WTC11 (cell line): ENCODE measurements around the gene TRAF3IP3. TPM values are rescaled to one million over a fixed set of nuclear protein-coding genes. Genes with fewer than 3 reads are reported as not detected.

Experiments
- ATAC-seq: fragments of 200-7000 bp; cut with Tn5 transposase; 2 replicates; pipeline ENCODE4 v1.10.0; 2021; ENCODE audit warnings: mild to moderate bottlenecking, moderate library complexity
- CTCF ChIA-PET: fragments of 300-600 bp; sonication (Branson Sonifier 250); formaldehyde crosslinking; loops from one replicate; lab custom pipeline; 2021; ENCODE audit warnings: antibody characterized with exemption; lab: Charles Lee
- POLR2A ChIA-PET: fragments of 350-600 bp; sonication (Branson Sonifier 250); formaldehyde crosslinking; loops from one replicate; lab custom pipeline; 2021; ENCODE audit warnings: antibody characterized with exemption; lab: Charles Lee
- DNase-seq: peaks from one replicate; pipeline ENCODE4 v3.0.0; 2021; ENCODE audit warnings: low spot score
- H3K27ac Mint-ChIP-seq: 2 replicates; pipeline ENCODE4 v1.8.0; 2021; ENCODE audit warnings: mixed read lengths
- H3K27me3 Mint-ChIP-seq: 2 replicates; pipeline ENCODE4 v1.8.0; 2021; ENCODE audit warnings: low read depth, mild to moderate bottlenecking, moderate library complexity, mixed read lengths
- H3K36me3 Mint-ChIP-seq: 2 replicates; pipeline ENCODE4 v1.8.0; 2021; ENCODE audit warnings: mixed read lengths
- H3K4me1 Mint-ChIP-seq: 2 replicates; pipeline ENCODE4 v1.8.0; 2022; ENCODE audit warnings: mixed read lengths
- H3K4me3 Mint-ChIP-seq: 2 replicates; pipeline ENCODE4 v1.8.0; 2021; ENCODE audit warnings: mild to moderate bottlenecking, moderate library complexity, mixed read lengths
- H3K9me3 Mint-ChIP-seq: 2 replicates; pipeline ENCODE4 v1.8.0; 2021; ENCODE audit warnings: mixed read lengths
- AFF4 ChIP-seq: sonication (generic); formaldehyde crosslinking; IDR thresholded peaks from 2 replicates; pipeline ENCODE4 v1.8.1; 2023; ENCODE audit warnings: mild to moderate bottlenecking, missing genetic modification reagents, borderline replicate concordance
- ARID4B ChIP-seq: sonication (generic); formaldehyde crosslinking; IDR thresholded peaks from 2 replicates; pipeline ENCODE4 v1.8.0; 2023; ENCODE audit warnings: missing genetic modification reagents, mild to moderate bottlenecking, borderline replicate concordance
- CTCF ChIP-seq: fragments of 200-600 bp; IDR thresholded peaks from 2 replicates; pipeline ENCODE4 v1.8.0; 2022; ENCODE audit warnings: antibody characterized with exemption
- E2F5 ChIP-seq: sonication (generic); formaldehyde crosslinking; IDR thresholded peaks from 2 replicates; pipeline ENCODE4 v1.8.1; 2022; ENCODE audit warnings: mild to moderate bottlenecking, moderate library complexity, missing genetic modification reagents
- ESRRA ChIP-seq: sonication (generic); formaldehyde crosslinking; IDR thresholded peaks from 2 replicates; pipeline ENCODE4 v1.8.1; 2022; ENCODE audit warnings: mild to moderate bottlenecking, missing genetic modification reagents, borderline replicate concordance
- FOXK1 ChIP-seq: sonication (generic); formaldehyde crosslinking; IDR thresholded peaks from 2 replicates; pipeline ENCODE4 v1.8.0; 2022; ENCODE audit warnings: mild to moderate bottlenecking, moderate library complexity, missing genetic modification reagents
- GABPB1 ChIP-seq: sonication (generic); formaldehyde crosslinking; IDR thresholded peaks from 2 replicates; pipeline ENCODE4 v1.8.1; 2023; ENCODE audit warnings: mild to moderate bottlenecking, missing genetic modification reagents
- HMGXB4 ChIP-seq: sonication (generic); formaldehyde crosslinking; IDR thresholded peaks from 2 replicates; pipeline ENCODE4 v1.8.1; 2023; ENCODE audit warnings: mild to moderate bottlenecking, moderate library complexity, missing genetic modification reagents
- KAT7 ChIP-seq: sonication (generic); formaldehyde crosslinking; IDR thresholded peaks from 2 replicates; pipeline ENCODE4 v1.8.1; 2023; ENCODE audit warnings: missing genetic modification reagents, mild to moderate bottlenecking, borderline replicate concordance
- RORB ChIP-seq: fragments of 250-450 bp; sonication (Bioruptor Pico); IDR thresholded peaks from 2 replicates; pipeline ENCODE4 v1.9.0; 2021; ENCODE audit warnings: mild to moderate bottlenecking
- USF2 ChIP-seq: sonication (generic); formaldehyde crosslinking; IDR thresholded peaks from 2 replicates; pipeline ENCODE4 v1.8.1; 2023; ENCODE audit warnings: mild to moderate bottlenecking, missing genetic modification reagents, moderate library complexity
- ZNF138 ChIP-seq: sonication (generic); formaldehyde crosslinking; conservative IDR thresholded peaks from 2 replicates; pipeline ENCODE4 v1.8.1; 2022; ENCODE audit warnings: mild to moderate bottlenecking, moderate library complexity, missing genetic modification reagents
- ZNF416 ChIP-seq: fragments of 250-450 bp; sonication (Bioruptor Pico); IDR thresholded peaks from 2 replicates; pipeline ENCODE4 v1.9.0; 2021; ENCODE audit warnings: mild to moderate bottlenecking, inconsistent platforms
- ZNF423 ChIP-seq: fragments of 250-450 bp; sonication (Bioruptor Pico); IDR thresholded peaks from 2 replicates; pipeline ENCODE4 v2.1.2; 2022; ENCODE audit warnings: mild to moderate bottlenecking, moderate library complexity
- total RNA-seq: library from RNA; stranded (reverse); gene quantifications from 3 replicates; pipeline ENCODE4 v1.2.3, GENCODE V29; 2021
- TF ChIP-seq, protein P1 (sequence below): sonication (generic); formaldehyde crosslinking; IDR thresholded peaks from 2 replicates; pipeline ENCODE4 v1.8.1; 2022; ENCODE audit warnings: missing genetic modification reagents, borderline replicate concordance
- TF ChIP-seq, protein P2 (sequence below): sonication (generic); formaldehyde crosslinking; IDR thresholded peaks from 2 replicates; pipeline ENCODE4 v1.8.0; 2022; ENCODE audit warnings: mild to moderate bottlenecking, missing genetic modification reagents
- TF ChIP-seq, protein P3 (sequence below): fragments of 250-450 bp; sonication (Bioruptor Pico); IDR thresholded peaks from 2 replicates; pipeline ENCODE4 v1.8.0; 2021; ENCODE audit warnings: mild to moderate bottlenecking

Gene TRAF3IP3
- total RNA-seq, 1 experiment from 2014 or later, result 0.74 TPM

GRCh38 chr1:209767706-209768105 lies 11.9 kb downstream of the TRAF3IP3 start:
- H3K27ac Mint-ChIP-seq, result no peak overlapping the region
- no peaks in the 10 kb centered on the region for H3K9me3 Mint-ChIP-seq
- H3K36me3 Mint-ChIP-seq, result no peaks in the 10 kb centered on the region
- no peak for DNase-seq
- ChIA-PET CTCF (no interaction called here), POLR2A (no interaction called here)
- no peak for TF ChIP-seq USF2 (CRISPR knock-in tag)
- no peak for TF ChIP-seq HMGXB4 (CRISPR knock-in tag)
- no peak for TF ChIP-seq KAT7 (CRISPR knock-in tag)
- TF ChIP-seq RORB (CRISPR knock-in tag), result no peak
- TF ChIP-seq E2F5, result no peak
- TF ChIP-seq, protein P1, sequence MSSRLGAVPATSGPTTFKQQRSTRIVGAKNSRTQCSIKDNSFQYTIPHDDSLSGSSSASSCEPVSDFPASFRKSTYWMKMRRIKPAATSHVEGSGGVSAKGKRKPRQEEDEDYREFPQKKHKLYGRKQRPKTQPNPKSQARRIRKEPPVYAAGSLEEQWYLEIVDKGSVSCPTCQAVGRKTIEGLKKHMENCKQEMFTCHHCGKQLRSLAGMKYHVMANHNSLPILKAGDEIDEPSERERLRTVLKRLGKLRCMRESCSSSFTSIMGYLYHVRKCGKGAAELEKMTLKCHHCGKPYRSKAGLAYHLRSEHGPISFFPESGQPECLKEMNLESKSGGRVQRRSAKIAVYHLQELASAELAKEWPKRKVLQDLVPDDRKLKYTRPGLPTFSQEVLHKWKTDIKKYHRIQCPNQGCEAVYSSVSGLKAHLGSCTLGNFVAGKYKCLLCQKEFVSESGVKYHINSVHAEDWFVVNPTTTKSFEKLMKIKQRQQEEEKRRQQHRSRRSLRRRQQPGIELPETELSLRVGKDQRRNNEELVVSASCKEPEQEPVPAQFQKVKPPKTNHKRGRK, result no peak
- no peak for TF ChIP-seq AFF4
- no peak for TF ChIP-seq FOXK1 (CRISPR knock-in tag)
- no peak for TF ChIP-seq ZNF138
- TF ChIP-seq, protein P2, sequence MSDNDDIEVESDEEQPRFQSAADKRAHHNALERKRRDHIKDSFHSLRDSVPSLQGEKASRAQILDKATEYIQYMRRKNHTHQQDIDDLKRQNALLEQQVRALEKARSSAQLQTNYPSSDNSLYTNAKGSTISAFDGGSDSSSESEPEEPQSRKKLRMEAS (CRISPR knock-in tag), result no peak
- TF ChIP-seq ZNF423 (CRISPR knock-in tag), result no peak
- TF ChIP-seq, all 79 proteins: peak for 0
- ATAC-seq, result no peak
- Mint-ChIP-seq H3K27me3 (peaks cover 5% of the 10 kb centered on the region; the same call in 1 of the 2 replicates), H3K4me3 (no peak overlapping the region), H3K4me1 (peaks cover 10% of the 10 kb centered on the region)

DNA sequence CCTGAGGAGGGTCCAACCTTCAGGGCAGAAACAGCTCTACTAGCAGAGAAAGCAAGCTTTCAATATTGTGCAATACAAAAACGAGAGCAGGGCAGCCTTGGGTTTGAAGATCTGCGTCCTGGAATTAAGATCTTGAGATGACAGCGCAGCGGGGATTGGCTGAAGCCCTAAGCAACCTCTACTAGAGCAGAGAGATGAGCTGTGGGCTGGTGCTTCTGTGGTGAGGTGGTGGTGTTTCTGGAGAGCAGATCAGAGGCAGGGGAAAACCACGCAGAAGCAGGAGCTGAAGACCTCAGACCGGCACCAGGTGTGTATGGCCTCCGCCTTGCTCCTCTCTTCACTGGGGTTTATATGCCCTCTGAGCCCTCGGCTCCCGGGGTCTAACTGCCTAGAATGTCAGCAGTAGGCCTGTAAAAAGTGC lies 12.5 kb downstream of the TRAF3IP3 start:
- ATAC-seq (no peak), DNase-seq (no peak)
- no peak overlapping the region for H3K27ac Mint-ChIP-seq
- H3K9me3 Mint-ChIP-seq, result no peaks in the 10 kb centered on the region
- CTCF ChIA-PET, result no interaction called here
- peaks cover 10% of the 10 kb centered on the region for H3K4me1 Mint-ChIP-seq
- H3K4me3 Mint-ChIP-seq, result no peak overlapping the region
- H3K36me3 Mint-ChIP-seq, result no peaks in the 10 kb centered on the region
- H3K27me3 Mint-ChIP-seq, result peaks cover 5% of the 10 kb centered on the region; the same call in 1 of the 2 replicates
- POLR2A ChIA-PET, result interaction anchor here (1.0 kb wide), 1 partner anchor 10 kb away, joined by 4 read pairs; no protein-coding TSS in a partner anchor
- TF ChIP-seq ZNF416 (CRISPR knock-in tag), result no peak
- TF ChIP-seq CTCF, result no peak
- TF ChIP-seq GABPB1 (CRISPR knock-in tag), result no peak
- TF ChIP-seq ESRRA (CRISPR knock-in tag), result no peak
- TF ChIP-seq FOXK1 (CRISPR knock-in tag), result no peak
- TF ChIP-seq, protein P3, sequence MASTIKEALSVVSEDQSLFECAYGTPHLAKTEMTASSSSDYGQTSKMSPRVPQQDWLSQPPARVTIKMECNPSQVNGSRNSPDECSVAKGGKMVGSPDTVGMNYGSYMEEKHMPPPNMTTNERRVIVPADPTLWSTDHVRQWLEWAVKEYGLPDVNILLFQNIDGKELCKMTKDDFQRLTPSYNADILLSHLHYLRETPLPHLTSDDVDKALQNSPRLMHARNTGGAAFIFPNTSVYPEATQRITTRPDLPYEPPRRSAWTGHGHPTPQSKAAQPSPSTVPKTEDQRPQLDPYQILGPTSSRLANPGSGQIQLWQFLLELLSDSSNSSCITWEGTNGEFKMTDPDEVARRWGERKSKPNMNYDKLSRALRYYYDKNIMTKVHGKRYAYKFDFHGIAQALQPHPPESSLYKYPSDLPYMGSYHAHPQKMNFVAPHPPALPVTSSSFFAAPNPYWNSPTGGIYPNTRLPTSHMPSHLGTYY (CRISPR knock-in tag), result no peak
- no peak for TF ChIP-seq ARID4B (CRISPR knock-in tag)
